ENCODE measurements around the gene MTMR12.
"Not testable (repeated sequence)": the region's sequence is repeated elsewhere in the genome, so short reads cannot be mapped to it uniquely, and the experiment has no call there.

Gene MTMR12

GRCh38 chr5:32319926-32320543 is 7.3 kb upstream of the MTMR12 start:
- DNase-seq (ENCODE audit: low read depth) = no peak
- no peak overlapping the region for H3K4me3 ChIP-seq (ENCODE audit: control insufficient read depth, low read depth, low read length)
- TF ChIP-seq CTCF (conservative IDR thresholded peaks at IDR 0.05; ENCODE audit: control insufficient read depth, insufficient read depth, low read depth, low read length) = no peak

GRCh38 chr5:32319392-32319791 is 6.7 kb upstream of the MTMR12 start:
- no peak overlapping the region for H3K4me3 ChIP-seq (ENCODE audit: control insufficient read depth, low read depth, low read length)
- TF ChIP-seq CTCF (conservative IDR thresholded peaks at IDR 0.05; ENCODE audit: control insufficient read depth, insufficient read depth, low read depth, low read length) = no peak
- no peak for DNase-seq (ENCODE audit: low read depth)

GRCh38 chr5:32317041-32317440 is 4.3 kb upstream of the MTMR12 start:
- no peak for TF ChIP-seq CTCF (conservative IDR thresholded peaks at IDR 0.05; ENCODE audit: control insufficient read depth, insufficient read depth, low read depth, low read length)
- no peak overlapping the region for H3K4me3 ChIP-seq (ENCODE audit: control insufficient read depth, low read depth, low read length)
- no peak for DNase-seq (ENCODE audit: low read depth)

GRCh38 chr5:32315221-32316014 is 2.7 kb upstream of the MTMR12 start:
- no peak for DNase-seq (ENCODE audit: low read depth)
- no peak for TF ChIP-seq CTCF (conservative IDR thresholded peaks at IDR 0.05; ENCODE audit: control insufficient read depth, insufficient read depth, low read depth, low read length)
- H3K4me3 ChIP-seq (ENCODE audit: control insufficient read depth, low read depth, low read length) = no peak overlapping the region

GRCh38 chr5:32314658-32315057 is 1.9 kb upstream of the MTMR12 start:
- no peak for DNase-seq (ENCODE audit: low read depth)
- no peak overlapping the region for H3K4me3 ChIP-seq (ENCODE audit: control insufficient read depth, low read depth, low read length)
- TF ChIP-seq CTCF (conservative IDR thresholded peaks at IDR 0.05; ENCODE audit: control insufficient read depth, insufficient read depth, low read depth, low read length) = no peak

- not testable (repeated sequence) for DNase-seq (ENCODE audit: low read depth); H3K4me3 ChIP-seq (ENCODE audit: control insufficient read depth, low read depth, low read length)
Measured at GRCh38 chr5:32314152-32314488, 1.4 kb upstream of the MTMR12 start.

- TF ChIP-seq CTCF (conservative IDR thresholded peaks at IDR 0.05; ENCODE audit: control insufficient read depth, insufficient read depth, low read depth, low read length) = no peak
- DNase-seq (ENCODE audit: low read depth) = peak; percentile 59
Measured at GRCh38 chr5:32312197-32312594, 543 bp downstream of the MTMR12 start.

More at GRCh38 chr5:32312197-32312594, 543 bp downstream of the MTMR12 start:
- H3K4me3 ChIP-seq (ENCODE audit: control insufficient read depth, low read depth, low read length) = peak overlapping the region; percentile 77

All from fibroblast of mammary gland (primary cell).